Measurements from ENCODE around the gene CERK. TPM values are rescaled to one million over a fixed set of nuclear protein-coding genes. Genes with fewer than 3 reads are reported as not detected.

The CERK gene
- total and polyA plus RNA-seq, 10 donors: 13.7 to 47.1 (median 34.8) TPM

DNA sequence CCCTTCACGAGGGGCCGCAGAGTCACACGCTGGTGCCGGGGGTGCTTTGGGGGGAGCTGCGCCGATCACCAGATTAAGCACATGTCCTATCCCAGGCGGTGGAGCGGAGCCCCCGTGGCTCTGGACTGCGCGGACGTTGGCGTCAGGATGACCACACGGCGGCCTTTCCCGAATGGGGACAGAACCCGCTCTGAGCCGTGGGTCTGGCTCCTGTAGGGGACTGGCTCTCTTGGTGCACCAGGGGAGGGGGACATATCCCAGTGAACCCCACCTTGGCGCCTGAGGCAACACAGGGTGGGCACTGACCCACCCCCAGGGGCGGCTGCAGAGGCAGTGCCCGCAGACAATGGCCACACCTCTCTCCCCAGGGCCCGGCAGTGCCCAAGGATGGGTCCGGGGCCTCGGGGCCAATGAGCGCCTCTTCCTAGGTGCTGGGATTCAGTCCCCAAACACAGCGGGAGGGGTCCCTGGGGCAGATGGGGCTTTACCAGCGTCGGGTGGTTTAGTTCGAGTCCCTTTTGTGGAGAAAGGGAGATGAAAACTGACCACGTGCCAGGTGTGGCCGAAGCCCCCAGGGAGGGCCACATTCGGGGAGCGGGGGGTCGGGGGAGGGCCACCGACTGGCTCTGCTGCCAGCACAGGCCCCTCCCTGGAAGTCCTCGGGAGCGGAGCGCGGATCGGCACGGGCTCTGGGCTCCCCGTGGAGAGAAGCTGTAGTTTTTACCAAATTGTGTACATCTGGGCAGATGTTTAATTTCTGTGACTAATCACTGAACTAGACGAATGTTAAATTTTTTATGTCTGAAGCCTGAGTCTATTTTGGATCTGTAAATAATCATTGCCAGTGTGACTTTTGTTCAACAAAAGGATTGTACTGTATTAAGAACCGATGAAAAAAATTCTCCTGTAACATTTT is 59.0 kb downstream of the CERK start:
- Histone ChIP-seq H3K36me3 (peaks cover 0 to 58% (median 21%) of the 10 kb centered on the region in 6 donors), H3K9me3 (no peaks in the 10 kb centered on the region), H3K4me3 (no peak overlapping the region), H3K27me3 (replicated peaks in 1 of 7) (no peaks in the 10 kb centered on the region), H3K27ac (no peak overlapping the region), H3K4me1 (peaks cover 4 to 44% (median 21%) of the 10 kb centered on the region in 6 donors)
- intact Hi-C loops (cut with DNase I; ENCODE audit: low total_unique reads): no loop called here
- WGBS, 5 donors: 87 to 96% (median 93%) methylated on average over 32 to 44 of the region's 44 CpGs
- TF ChIP-seq POLR2AphosphoS5 (IDR thresholded peaks at IDR 0.05) (no peak), POLR2A (IDR thresholded peaks at IDR 0.05) (no peak)
- TF ChIP-seq, protein P1, sequence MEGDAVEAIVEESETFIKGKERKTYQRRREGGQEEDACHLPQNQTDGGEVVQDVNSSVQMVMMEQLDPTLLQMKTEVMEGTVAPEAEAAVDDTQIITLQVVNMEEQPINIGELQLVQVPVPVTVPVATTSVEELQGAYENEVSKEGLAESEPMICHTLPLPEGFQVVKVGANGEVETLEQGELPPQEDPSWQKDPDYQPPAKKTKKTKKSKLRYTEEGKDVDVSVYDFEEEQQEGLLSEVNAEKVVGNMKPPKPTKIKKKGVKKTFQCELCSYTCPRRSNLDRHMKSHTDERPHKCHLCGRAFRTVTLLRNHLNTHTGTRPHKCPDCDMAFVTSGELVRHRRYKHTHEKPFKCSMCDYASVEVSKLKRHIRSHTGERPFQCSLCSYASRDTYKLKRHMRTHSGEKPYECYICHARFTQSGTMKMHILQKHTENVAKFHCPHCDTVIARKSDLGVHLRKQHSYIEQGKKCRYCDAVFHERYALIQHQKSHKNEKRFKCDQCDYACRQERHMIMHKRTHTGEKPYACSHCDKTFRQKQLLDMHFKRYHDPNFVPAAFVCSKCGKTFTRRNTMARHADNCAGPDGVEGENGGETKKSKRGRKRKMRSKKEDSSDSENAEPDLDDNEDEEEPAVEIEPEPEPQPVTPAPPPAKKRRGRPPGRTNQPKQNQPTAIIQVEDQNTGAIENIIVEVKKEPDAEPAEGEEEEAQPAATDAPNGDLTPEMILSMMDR (IDR thresholded peaks at IDR 0.05 in 8 of 11, conservative IDR thresholded peaks at IDR 0.05 in 3 of 11): no peak
- no peak for DNase-seq

DNA sequence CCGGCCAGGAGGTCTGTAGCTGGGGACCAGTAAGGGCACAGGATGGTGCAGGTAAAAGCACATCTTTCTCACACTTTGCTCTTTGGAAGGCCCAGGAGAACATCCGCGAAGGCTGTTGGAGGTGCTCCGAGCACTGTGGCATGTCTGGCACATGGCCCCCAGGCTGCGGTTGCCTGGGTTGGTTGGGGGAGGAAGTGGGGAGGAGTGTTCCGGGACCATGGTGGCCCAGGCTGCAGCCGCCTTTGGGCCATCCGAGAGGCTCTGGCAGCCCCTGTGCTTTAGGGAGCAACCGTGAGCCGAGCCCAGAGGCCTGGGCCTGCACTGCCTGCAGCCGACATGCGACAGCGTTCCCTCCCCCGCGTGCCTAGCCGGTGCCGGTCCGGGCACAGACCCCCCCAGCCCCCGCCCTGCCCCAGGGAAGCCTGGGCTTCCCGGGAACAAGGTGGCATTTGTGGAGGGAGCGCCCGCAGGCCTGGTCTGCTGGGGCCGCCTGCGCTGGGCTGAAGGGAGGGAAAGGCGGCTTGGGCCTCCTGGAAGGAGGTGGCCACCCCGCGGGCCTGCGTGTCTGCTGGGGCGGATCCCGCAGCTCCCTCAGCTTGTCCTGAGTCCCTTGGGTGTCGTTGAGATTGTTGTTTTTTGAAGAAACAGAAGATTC is 59.9 kb downstream of the CERK start:
- intact Hi-C loops (cut with DNase I; ENCODE audit: low total_unique reads): no loop called here
- H3K9me3 ChIP-seq: no peaks in the 10 kb centered on the region
- 75 to 82% (median 79%) methylated on average over 10 to 31 of the region's 31 CpGs for WGBS, 5 donors

DNA sequence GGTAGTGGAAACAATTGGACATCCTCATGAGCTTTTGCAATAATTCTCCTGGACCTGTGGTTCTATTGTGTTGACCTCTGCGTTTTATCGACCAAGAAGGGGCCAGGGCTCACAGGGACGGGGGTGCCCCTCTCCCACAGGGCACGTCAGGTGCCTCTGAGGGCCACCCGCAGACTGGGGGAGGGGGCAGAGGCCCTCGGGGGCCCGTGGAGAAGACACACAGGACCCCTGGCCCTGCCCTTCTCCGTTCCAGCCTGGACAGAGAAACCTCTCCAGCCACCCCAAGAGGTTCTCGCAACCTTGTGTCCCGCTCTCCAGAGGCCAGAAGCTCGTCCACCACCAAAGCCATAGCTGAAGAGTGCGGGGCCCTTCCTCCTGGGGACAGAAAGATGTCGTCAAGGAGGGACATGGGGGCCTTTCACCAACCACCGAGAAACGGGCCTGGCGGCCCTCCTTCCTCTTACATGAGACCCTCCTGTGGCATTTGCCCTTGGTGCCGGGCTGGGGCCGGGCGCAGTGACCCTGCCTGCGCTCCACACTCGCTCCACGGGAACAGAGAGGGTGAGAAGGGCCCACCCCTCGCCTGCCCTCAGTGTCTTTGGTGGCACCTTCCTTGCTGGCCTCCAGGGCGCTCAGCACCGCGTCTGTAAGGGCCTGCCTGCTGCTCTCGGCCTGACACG is 60.6 kb downstream of the CERK start:
- intact Hi-C loops (cut with DNase I; ENCODE audit: low total_unique reads): no loop called here

More for the DNA sequence above, 59.9 kb downstream of the CERK start:
- no peaks in the 10 kb centered on the region for H3K27me3 ChIP-seq (replicated peaks in 1 of 7)
- DNase-seq: no peak
- TF ChIP-seq POLR2AphosphoS5 (IDR thresholded peaks at IDR 0.05): peak in 1 of 3 donors; percentile 8
- no peak for TF ChIP-seq POLR2A (IDR thresholded peaks at IDR 0.05)
- TF ChIP-seq, protein P1 (IDR thresholded peaks at IDR 0.05 in 8 of 11, conservative IDR thresholded peaks at IDR 0.05 in 3 of 11): no peak
- peaks cover 10 to 44% (median 21%) of the 10 kb centered on the region in 6 donors for H3K4me1 ChIP-seq
- H3K36me3 ChIP-seq: peaks cover 0 to 67% (median 21%) of the 10 kb centered on the region in 6 donors
- H3K4me3 ChIP-seq: no peak overlapping the region
- H3K27ac ChIP-seq: no peak overlapping the region

More for the DNA sequence above, 60.6 kb downstream of the CERK start:
- Histone ChIP-seq H3K27ac (no peak overlapping the region), H3K27me3 (replicated peaks in 1 of 7) (no peaks in the 10 kb centered on the region), H3K4me1 (peaks cover 10 to 44% (median 21%) of the 10 kb centered on the region in 6 donors), H3K36me3 (peaks cover 0 to 73% (median 21%) of the 10 kb centered on the region in 6 donors), H3K4me3 (no peak overlapping the region), H3K9me3 (no peaks in the 10 kb centered on the region)
- WGBS, 5 donors: 83 to 94% (median 90%) methylated on average over 11 to 28 of the region's 28 CpGs
- DNase-seq: no peak
- TF ChIP-seq POLR2A (IDR thresholded peaks at IDR 0.05): no peak
- TF ChIP-seq, protein P1 (IDR thresholded peaks at IDR 0.05 in 8 of 11, conservative IDR thresholded peaks at IDR 0.05 in 3 of 11): no peak
- no peak for TF ChIP-seq POLR2AphosphoS5 (IDR thresholded peaks at IDR 0.05)

Data from spleen (tissue), 11 donors.